GM18505 (cell line): ENCODE data around the gene GAB2.

Source experiments
- ATAC-seq: cut with Tn5 transposase; IDR thresholded peaks from one replicate; pipeline ENCODE4 v1.9.1; 2021; ENCODE audit not compliant: unreplicated experiment
- POLR2A ChIP-seq: IDR thresholded peaks from 4 replicates; pipeline ENCODE4 v1.6.1; 2011; ENCODE audit warnings: borderline replicate concordance; ENCODE audit not compliant: insufficient read depth, insufficient read length; ENCODE audit errors: extremely low read depth

The GAB2 gene

GRCh38 chr11:78261828-78262227 is 155.8 kb downstream of the GAB2 start:
- ATAC-seq, result no peak
- no peak for TF ChIP-seq POLR2A

GRCh38 chr11:78261367-78261766 is 156.3 kb downstream of the GAB2 start:
- ATAC-seq, result no peak
- TF ChIP-seq POLR2A, result no peak

- ATAC-seq, result no peak
- no peak for TF ChIP-seq POLR2A
Measured at GRCh38 chr11:78259777-78260487, 157.7 kb downstream of the GAB2 start.

GRCh38 chr11:78257654-78258053 is 160.0 kb downstream of the GAB2 start:
- ATAC-seq, result no peak
- TF ChIP-seq POLR2A, result no peak

GRCh38 chr11:78256962-78257361 is 160.7 kb downstream of the GAB2 start:
- TF ChIP-seq POLR2A, result no peak
- no peak for ATAC-seq

- ATAC-seq, result no peak
Measured at GRCh38 chr11:78255919-78256318, 161.7 kb downstream of the GAB2 start.

GRCh38 chr11:78254268-78254667 is 163.4 kb downstream of the GAB2 start:
- no peak for TF ChIP-seq POLR2A
- ATAC-seq, result no peak

More at GRCh38 chr11:78255919-78256318, 161.7 kb downstream of the GAB2 start:
- TF ChIP-seq POLR2A, result no peak

GRCh38 chr11:78253797-78254196 is 163.8 kb downstream of the GAB2 start:
- no peak for TF ChIP-seq POLR2A
- no peak for ATAC-seq

GRCh38 chr11:78251083-78251775 is 166.4 kb downstream of the GAB2 start:
- no peak for TF ChIP-seq POLR2A
- ATAC-seq, result no peak

- ATAC-seq, result no peak
- TF ChIP-seq POLR2A, result no peak
Measured at GRCh38 chr11:78250099-78250498, 167.5 kb downstream of the GAB2 start.

GRCh38 chr11:78248903-78249302 is 168.7 kb downstream of the GAB2 start:
- TF ChIP-seq POLR2A, result no peak
- ATAC-seq, result no peak

- no peak for TF ChIP-seq POLR2A
- ATAC-seq, result no peak
Measured at GRCh38 chr11:78248191-78248590, 169.4 kb downstream of the GAB2 start.

- TF ChIP-seq POLR2A, result no peak
- no peak for ATAC-seq
Measured at GRCh38 chr11:78244546-78245255, 172.9 kb downstream of the GAB2 start.

- no peak for TF ChIP-seq POLR2A
- no peak for ATAC-seq
Measured at GRCh38 chr11:78244080-78244479, 173.5 kb downstream of the GAB2 start.
